H1 (cell line): ENCODE data around the gene ACAP2. TPM values are rescaled to one million over a fixed set of nuclear protein-coding genes. Genes with fewer than 3 reads are reported as not detected.

Source experiments
- CTCF ChIA-PET: fragments of 300-600 bp; sonication (Branson Sonifier 250); formaldehyde crosslinking; loops from one replicate; lab custom pipeline; 2021; ENCODE audit not compliant: partially characterized antibody; lab: Charles Lee
- POLR2A ChIA-PET: fragments of 300-600 bp; sonication (Branson Sonifier 250); formaldehyde crosslinking; loops from one replicate; lab custom pipeline; 2021; ENCODE audit warnings: inconsistent platforms; ENCODE audit not compliant: partially characterized antibody; lab: Charles Lee
- DNase-seq, 2 experiments: peaks; one replicate each; pipeline versions ENCODE4 v3.0.0 to v3.0.0-alpha.2; 2010 to 2022; ENCODE audit warnings: low spot score in 2 of 2, low read depth in 1 of 2, mixed read lengths in 1 of 2
- FAIRE-seq: peaks from 2 replicates; lab custom pipeline; 2011; peaks lifted over from hg19 to GRCh38; lab: Jason Lieb, UNC
- H2AFZ ChIP-seq: 2 replicates; pipeline ENCODE4 v1.8.1; 2012; ENCODE audit warnings: low read length, inconsistent platforms
- H2AK5ac ChIP-seq: 2 replicates; pipeline ENCODE4 v1.6.1; 2013; ENCODE audit warnings: low read depth, low read length
- H2BK120ac ChIP-seq: replicated peaks from 2 replicates; pipeline ENCODE3; 2013; ENCODE audit warnings: low read depth, low read length, inconsistent platforms
- H2BK12ac ChIP-seq: 2 replicates; pipeline ENCODE4 v1.6.1; 2013; ENCODE audit warnings: low read depth, low read length
- H2BK15ac ChIP-seq: 2 replicates; pipeline ENCODE4 v1.6.1; 2013; ENCODE audit warnings: low read length
- H2BK20ac ChIP-seq: 2 replicates; pipeline ENCODE4 v1.6.1; 2013; ENCODE audit warnings: low read length
- H2BK5ac ChIP-seq: 2 replicates; pipeline ENCODE4 v1.6.1; 2013; ENCODE audit warnings: low read depth, low read length
- H3K14ac ChIP-seq: 2 replicates; pipeline ENCODE4 v1.6.1; 2013; ENCODE audit warnings: inconsistent platforms; ENCODE audit not compliant: insufficient read length
- H3K18ac ChIP-seq: 2 replicates; pipeline ENCODE4 v1.6.1; 2013; ENCODE audit warnings: low read length; ENCODE audit errors: extremely low read depth
- H3K23ac ChIP-seq: 2 replicates; pipeline ENCODE4 v1.6.1; 2013; ENCODE audit warnings: inconsistent platforms; ENCODE audit not compliant: insufficient read length
- H3K23me2 ChIP-seq: 2 replicates; pipeline ENCODE4 v1.6.1; 2013; ENCODE audit warnings: low read depth, low read length
- H3K27ac ChIP-seq: 2 replicates; pipeline ENCODE4 v1.6.1; 2011; ENCODE audit warnings: low read depth, low read length, inconsistent platforms
- H3K27me3 ChIP-seq, 4 experiments: replicated peaks in 1 of 4; 1 replicate in 1 of 4; 2 replicates in 3 of 4; pipeline versions ENCODE4 v1.6.1 to v1.8.1; 2011 to 2013; ENCODE audit warnings: low read length in 3 of 4, mild to moderate bottlenecking in 3 of 4, inconsistent platforms in 2 of 4, mixed read lengths in 2 of 4, moderate library complexity in 1 of 4; ENCODE audit not compliant: control insufficient read depth in 3 of 4, insufficient read depth in 3 of 4; ENCODE audit errors: extremely low read depth in 1 of 4
- H3K36me3 ChIP-seq, 4 experiments: 2 replicates each; pipeline versions ENCODE4 v1.6.1 to v1.8.1; 2011 to 2013; ENCODE audit warnings: mild to moderate bottlenecking in 4 of 4, low read length in 3 of 4, moderate library complexity in 2 of 4, control low read depth in 1 of 4, inconsistent platforms in 1 of 4; ENCODE audit not compliant: insufficient read depth in 4 of 4, control insufficient read depth in 2 of 4
- H3K4ac ChIP-seq: replicated peaks from 2 replicates; pipeline ENCODE3; 2013; ENCODE audit warnings: low read length, low read depth, mixed read lengths, inconsistent platforms; ENCODE audit not compliant: insufficient read length
- H3K4me1 ChIP-seq, 4 experiments: replicated peaks in 1 of 4; 1 replicate in 1 of 4; 2 replicates in 3 of 4; pipeline versions ENCODE4 v1.6.1 to v1.8.1; 2011 to 2013; ENCODE audit warnings: low read length in 3 of 4, inconsistent platforms in 2 of 4, mixed read lengths in 1 of 4; ENCODE audit not compliant: insufficient read depth in 4 of 4, control insufficient read depth in 3 of 4
- H3K4me2 ChIP-seq, 2 experiments: 2 replicates each; pipeline versions ENCODE4 v1.6.1 to v1.8.1; 2011 to 2013; ENCODE audit warnings: low read depth in 2 of 2, low read length in 2 of 2, control low read depth in 1 of 2, inconsistent platforms in 1 of 2, mild to moderate bottlenecking in 1 of 2; ENCODE audit not compliant: insufficient read depth in 1 of 2
- H3K4me3 ChIP-seq, 4 experiments: fragments of 200-600, 300-600 bp in 1 of 4; sonication (generic), shearing (Covaris generic), sonication (Bioruptor Twin) in 1 of 4; 2 replicates each; pipeline versions ENCODE4 v1.5.1 to v1.8.1; 2011 to 2016; ENCODE audit warnings: low read length in 4 of 4, low read depth in 3 of 4, control low read depth in 2 of 4, inconsistent platforms in 2 of 4, mild to moderate bottlenecking in 2 of 4, mixed read lengths in 1 of 4, moderate library complexity in 1 of 4; ENCODE audit not compliant: insufficient read depth in 2 of 4; ENCODE audit errors: extremely low read depth in 1 of 4
- H3K56ac ChIP-seq: replicated peaks from 2 replicates; pipeline ENCODE3; 2013; ENCODE audit warnings: low read depth, mild to moderate bottlenecking, mixed read lengths, low read length, inconsistent platforms; ENCODE audit not compliant: insufficient read length
- H3K79me1 ChIP-seq: 2 replicates; pipeline ENCODE4 v1.6.1; 2013; ENCODE audit warnings: low read depth, low read length, control low read depth
- H3K79me2 ChIP-seq, 2 experiments: 2 replicates each; pipeline versions ENCODE4 v1.6.1 to v1.8.1; 2012 to 2013; ENCODE audit warnings: low read length in 2 of 2, mild to moderate bottlenecking in 2 of 2, inconsistent platforms in 1 of 2; ENCODE audit not compliant: insufficient read depth in 2 of 2, control insufficient read depth in 1 of 2
- H3K9ac ChIP-seq, 4 experiments: replicated peaks in 1 of 4; 1 replicate in 1 of 4; 2 replicates in 3 of 4; pipeline versions ENCODE4 v1.6.1 to v1.8.1; 2011 to 2013; ENCODE audit warnings: low read depth in 3 of 4, low read length in 3 of 4, control low read depth in 2 of 4, mild to moderate bottlenecking in 2 of 4, moderate library complexity in 2 of 4, inconsistent platforms in 1 of 4; ENCODE audit errors: extremely low read depth in 1 of 4
- H3K9me3 ChIP-seq, 2 experiments: 2 replicates each; pipeline versions ENCODE4 v1.6.1 to v1.8.1; 2012 to 2013; ENCODE audit warnings: mild to moderate bottlenecking in 2 of 2, moderate library complexity in 2 of 2, control low read depth in 1 of 2, inconsistent platforms in 1 of 2, low read depth in 1 of 2, low read length in 1 of 2, mixed read lengths in 1 of 2; ENCODE audit not compliant: insufficient read depth in 2 of 2
- H4K20me1 ChIP-seq, 2 experiments: replicated peaks in 1 of 2; 2 replicates each; pipeline versions ENCODE3 to v1.8.1; 2011 to 2013; ENCODE audit warnings: inconsistent platforms in 2 of 2, low read length in 2 of 2, mild to moderate bottlenecking in 1 of 2; ENCODE audit not compliant: insufficient read depth in 2 of 2, control insufficient read depth in 1 of 2
- H4K5ac ChIP-seq: 2 replicates; pipeline ENCODE4 v1.6.1; 2013; ENCODE audit warnings: low read length, low read depth, mixed read lengths, inconsistent platforms; ENCODE audit not compliant: insufficient read length
- H4K8ac ChIP-seq: 2 replicates; pipeline ENCODE4 v1.8.0; 2013; ENCODE audit warnings: mild to moderate bottlenecking, moderate library complexity, low read length, inconsistent platforms; ENCODE audit not compliant: insufficient read depth; ENCODE audit errors: extremely low read depth
- H4K91ac ChIP-seq: replicated peaks from 2 replicates; pipeline ENCODE3; 2013; ENCODE audit warnings: low read length, mixed read lengths, inconsistent platforms; ENCODE audit not compliant: insufficient read length
- RAD21 ChIP-seq, 2 experiments: IDR thresholded peaks in 1 of 2; conservative IDR thresholded peaks in 1 of 2; 2 replicates each; pipeline ENCODE4 v1.6.1; 2011; ENCODE audit warnings: low read depth in 2 of 2, low read length in 2 of 2, improper control_type of control experiment in 1 of 2, inconsistent platforms in 1 of 2, mild to moderate bottlenecking in 1 of 2, moderate library complexity in 1 of 2
- TAF1 ChIP-seq: IDR thresholded peaks from 2 replicates; pipeline ENCODE4 v1.6.1; 2011; ENCODE audit warnings: mild to moderate bottlenecking, low read depth, low read length
- WGBS, 2 experiments: shearing (Covaris generic) in 1 of 2; methylation state at CpG; one replicate each; pipeline versions ENCODE4 v1.1.6 to v1.1.7; 2013 to 2015; ENCODE audit warnings: low lambda C conversion rate in 2 of 2, mixed read lengths in 2 of 2, inconsistent platforms in 1 of 2, low coverage in 1 of 2, missing lambda C conversion rate in 1 of 2; ENCODE audit not compliant: insufficient replicate concordance in 2 of 2, insufficient coverage in 1 of 2, insufficient read length in 1 of 2; ENCODE audit errors: extremely low coverage in 1 of 2, missing lambda C conversion rate in 1 of 2; 5-methylcytosine and 5-hydroxymethylcytosine counted together
- polyA plus RNA-seq, 7 experiments: library from polyadenylated mRNA; depleted of rRNA in 3 of 7; stranded (reverse) in 5 of 7; unstranded in 2 of 7; fragments of >200 nt in 5 of 7; fragments of 200-250 nt in 2 of 7; gene quantifications; 1 replicate in 5 of 7; 2 replicates in 1 of 7; 4 replicates in 1 of 7; pipeline versions ENCODE4 v1.2.1 to v1.2.3, GENCODE V29; 2011 to 2013; ENCODE audit warnings: missing spikeins in 2 of 7, mixed read lengths in 2 of 7
- total RNA-seq: library from RNA; stranded (reverse); fragmentation: NEBNext Ultra II Directional; extraction: Animal tissue kit (Norgen Biotek cat#: 25700); gene quantifications from 2 replicates; pipeline ENCODE4 v1.2.1, GENCODE V29; 2021

Gene ACAP2
- total and polyA plus RNA-seq, 2 of the 8 experiments (the other 6 are each of a cell fraction or from before 2014, with no cell fraction given) = 7.7 to 37.3 TPM

DNA sequence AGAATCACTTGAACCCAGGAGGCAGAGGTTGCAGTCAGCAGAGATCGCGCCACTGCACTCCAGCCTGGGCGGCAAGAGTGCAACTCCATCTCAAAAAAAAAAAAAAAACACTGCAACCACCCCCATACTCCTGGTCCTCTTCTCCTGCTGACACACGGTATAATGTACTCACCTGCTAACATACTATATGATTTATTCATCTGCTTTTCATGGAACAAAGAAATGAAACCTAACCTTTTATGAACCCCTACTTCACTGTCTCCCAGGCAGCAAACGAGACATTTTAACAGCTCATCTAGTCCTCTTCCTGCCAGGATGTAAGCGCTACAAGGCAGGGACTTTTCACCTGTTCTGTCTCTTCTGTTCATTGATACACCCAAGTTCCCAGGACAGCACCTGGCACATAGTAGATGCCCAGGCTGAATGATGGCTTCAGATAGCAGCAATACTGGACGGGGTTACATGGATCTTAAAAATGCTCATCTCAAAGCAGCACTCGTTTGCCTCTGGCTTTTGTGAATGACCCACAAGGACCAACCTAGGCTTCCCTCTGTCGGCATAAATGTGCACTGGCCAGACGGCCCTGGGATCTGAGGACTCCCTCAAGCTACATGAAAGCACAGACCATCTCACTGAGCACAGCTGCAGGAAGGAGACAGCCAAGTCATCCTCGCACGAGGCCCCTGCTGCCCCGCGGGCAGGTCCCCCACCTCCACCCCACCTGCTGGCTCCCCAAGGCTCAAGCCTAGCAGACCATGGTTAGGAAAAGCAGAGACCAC lies 192.2 kb downstream of the ACAP2 start:
- H3K9me3 ChIP-seq = no peaks in the 10 kb centered on the region; a peak in 1 of 4 replicates
- FAIRE-seq = no peak
- H2BK5ac ChIP-seq = no peak overlapping the region
- H2BK120ac ChIP-seq = no peak overlapping the region
- H3K4me2 ChIP-seq = no peak overlapping the region
- no peak overlapping the region for H2BK20ac ChIP-seq
- H3K79me1 ChIP-seq = peaks cover 26% of the 10 kb centered on the region
- ChIA-PET POLR2A (no interaction called here), CTCF (interaction anchor here (0.8 to 1.9 kb wide), 12 partner anchors 8 to 655 kb away, joined by 3 to 5 read pairs (median 3); no protein-coding TSS in a partner anchor)
- no peak overlapping the region for H3K56ac ChIP-seq
- no peak overlapping the region for H4K5ac ChIP-seq
- no peak overlapping the region for H3K9ac ChIP-seq
- peaks cover 3% of the 10 kb centered on the region; the same call in 1 of the 2 replicates for H3K23me2 ChIP-seq
- no peak overlapping the region for H2BK15ac ChIP-seq
- peaks cover 0 to 94% of the 10 kb centered on the region in 2 experiments; a peak in 3 of 4 replicates for H3K79me2 ChIP-seq
- no peak overlapping the region for H3K23ac ChIP-seq
- TF ChIP-seq TAF1 = no peak
- TF ChIP-seq RAD21 (IDR thresholded peaks at IDR 0.05 in 1 of 2, conservative IDR thresholded peaks at IDR 0.05 in 1 of 2; ENCODE audit: low read depth in 2 of 2, low read length in 2 of 2) = peak in 1 of 2 experiments; percentile 22; a peak in 1 of 4 replicates
- no peak overlapping the region for H3K4ac ChIP-seq
- 88% methylated on average over 13 of the region's 14 CpGs; no CpG with 5 or more reads in 1 of the 2 experiments for WGBS, 2 experiments
- H3K14ac ChIP-seq = no peak overlapping the region
- H2BK12ac ChIP-seq = no peak overlapping the region
- no peaks in the 10 kb centered on the region for H3K36me3 ChIP-seq
- H3K4me1 ChIP-seq = peaks cover 0 to 28% (median 20%) of the 10 kb centered on the region in 4 experiments; a peak in 6 of 7 replicates
- H3K18ac ChIP-seq = no peak overlapping the region
- H4K8ac ChIP-seq = peak overlapping the region; percentile 11; the same call in 1 of the 2 replicates
- H2AFZ ChIP-seq = no peak overlapping the region
- no peaks in the 10 kb centered on the region for H3K27me3 ChIP-seq
- no peak overlapping the region for H3K4me3 ChIP-seq
- H3K27ac ChIP-seq = no peak overlapping the region; the same call in 1 of the 2 replicates
- H4K91ac ChIP-seq = no peak overlapping the region
- H2AK5ac ChIP-seq = no peak overlapping the region
- peaks cover 7 to 18% of the 10 kb centered on the region in 2 experiments for H4K20me1 ChIP-seq
- peak in 1 of 2 experiments; percentile 46 for DNase-seq
